Measurements from ENCODE around the gene AFTPH. TPM values are rescaled to one million over a fixed set of nuclear protein-coding genes. Genes with fewer than 3 reads are reported as not detected.

Gene AFTPH
- total RNA-seq, 1 donor from 2014 or later = 22.2 TPM

- no peak for DNase-seq (ENCODE audit: low spot score)
Measured at GRCh38 chr2:64537991-64538390, 13.9 kb downstream of the AFTPH start.

- DNase-seq (ENCODE audit: low spot score) = no peak
Measured at GRCh38 chr2:64538764-64539433, 14.8 kb downstream of the AFTPH start.

- no peak for DNase-seq (ENCODE audit: low spot score)
Measured at GRCh38 chr2:64540615-64541014, 16.5 kb downstream of the AFTPH start.

GRCh38 chr2:64541547-64541946 is 17.4 kb downstream of the AFTPH start:
- DNase-seq (ENCODE audit: low spot score) = no peak

GRCh38 chr2:64542071-64543007 is 18.2 kb downstream of the AFTPH start:
- DNase-seq (ENCODE audit: low spot score) = no peak

GRCh38 chr2:64543008-64543697 is 19.0 kb downstream of the AFTPH start:
- DNase-seq (ENCODE audit: low spot score) = no peak

GRCh38 chr2:64548761-64549160 is 24.6 kb downstream of the AFTPH start:
- no peak for DNase-seq (ENCODE audit: low spot score)

- no peak for DNase-seq (ENCODE audit: low spot score)
Measured at GRCh38 chr2:64550042-64550441, 25.9 kb downstream of the AFTPH start.

- DNase-seq (ENCODE audit: low spot score) = no peak
Measured at GRCh38 chr2:64551851-64552250, 27.7 kb downstream of the AFTPH start.

- DNase-seq (ENCODE audit: low spot score) = no peak
Measured at GRCh38 chr2:64554117-64554516, 30.0 kb downstream of the AFTPH start.

- no peak for DNase-seq (ENCODE audit: low spot score)
Measured at GRCh38 chr2:64558445-64559081, 34.4 kb downstream of the AFTPH start.

- DNase-seq (ENCODE audit: low spot score) = no peak
Measured at GRCh38 chr2:64562148-64562784, 38.1 kb downstream of the AFTPH start.

GRCh38 chr2:64563436-64563938 is 39.4 kb downstream of the AFTPH start:
- DNase-seq (ENCODE audit: low spot score) = no peak

- no peak for DNase-seq (ENCODE audit: low spot score)
Measured at GRCh38 chr2:64565949-64566710, 42.0 kb downstream of the AFTPH start.

- DNase-seq (ENCODE audit: low spot score) = no peak
Measured at GRCh38 chr2:64567473-64567872, 43.3 kb downstream of the AFTPH start.

GRCh38 chr2:64568836-64569235 is 44.7 kb downstream of the AFTPH start:
- DNase-seq (ENCODE audit: low spot score) = no peak

GRCh38 chr2:64574871-64575270 is 50.7 kb downstream of the AFTPH start:
- DNase-seq (ENCODE audit: low spot score) = no peak

GRCh38 chr2:64581018-64581417 is 56.9 kb downstream of the AFTPH start:
- no peak for DNase-seq (ENCODE audit: low spot score)

GRCh38 chr2:64581777-64582539 is 57.8 kb downstream of the AFTPH start:
- no peak for DNase-seq (ENCODE audit: low spot score)

Data from mesenteric fat pad (tissue), 1 donor.